ENCODE results near the gene CLASP1. TPM values are rescaled to one million over a fixed set of nuclear protein-coding genes. Genes with fewer than 3 reads are reported as not detected.
"Not testable (repeated sequence)": the region's sequence is repeated elsewhere in the genome, so short reads cannot be mapped to it uniquely, and the experiment has no call there.

CLASP1 gene
- polyA plus RNA-seq, 1 donor (not counting 4 experiments of a cell fraction or from before 2014, with no cell fraction given), result 16.7 TPM

DNA sequence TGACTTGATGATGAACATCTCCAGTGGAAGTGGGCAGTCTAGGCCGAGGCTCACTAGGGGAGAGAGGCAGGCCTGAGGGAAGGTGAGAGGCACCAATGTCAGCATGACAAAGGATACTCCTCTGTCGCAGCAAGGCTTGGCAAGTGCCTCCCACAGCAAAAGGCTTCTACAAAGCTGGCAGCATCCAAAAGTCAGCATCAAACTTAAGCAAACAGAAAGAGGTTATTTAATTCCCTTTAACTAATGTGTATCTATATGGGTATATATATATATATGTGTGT, 45.8 kb upstream of the CLASP1 start:
- H3K4me2 ChIP-seq (ENCODE audit: control insufficient read depth, extremely low read depth, insufficient read depth, low read depth, low read length), result no peak overlapping the region
- no peaks in the 10 kb centered on the region for H3K27me3 ChIP-seq (ENCODE audit: control insufficient read depth, extremely low read depth, insufficient read depth, low read length)
- H3K4me1 ChIP-seq (ENCODE audit: control insufficient read depth, extremely low read depth, insufficient read depth, low read length), result peaks cover 26% of the 10 kb centered on the region
- H3K4me3 ChIP-seq (ENCODE audit: control insufficient read depth in 2 of 3, extremely low read depth in 1 of 3, insufficient read depth in 2 of 3, low read depth in 1 of 3, low read length in 3 of 3), result no peak overlapping the region
- no peaks in the 10 kb centered on the region for H3K9me3 ChIP-seq (ENCODE audit: control insufficient read depth, low read depth, low read length)
- H3K9ac ChIP-seq (ENCODE audit: control insufficient read depth, extremely low read depth, insufficient read depth, low read length), result no peak overlapping the region
- no peaks in the 10 kb centered on the region for H3K36me3 ChIP-seq (ENCODE audit: control insufficient read depth in 2 of 2, extremely low read depth in 1 of 2, insufficient read depth in 2 of 2, low read length in 2 of 2)
- no peaks in the 10 kb centered on the region for H4K20me1 ChIP-seq (ENCODE audit: control insufficient read depth, extremely low read depth, insufficient read depth, low read length)
- TF ChIP-seq EZH2 (IDR thresholded peaks at IDR 0.05; ENCODE audit: low read length), result no peak
- TF ChIP-seq, protein P1, sequence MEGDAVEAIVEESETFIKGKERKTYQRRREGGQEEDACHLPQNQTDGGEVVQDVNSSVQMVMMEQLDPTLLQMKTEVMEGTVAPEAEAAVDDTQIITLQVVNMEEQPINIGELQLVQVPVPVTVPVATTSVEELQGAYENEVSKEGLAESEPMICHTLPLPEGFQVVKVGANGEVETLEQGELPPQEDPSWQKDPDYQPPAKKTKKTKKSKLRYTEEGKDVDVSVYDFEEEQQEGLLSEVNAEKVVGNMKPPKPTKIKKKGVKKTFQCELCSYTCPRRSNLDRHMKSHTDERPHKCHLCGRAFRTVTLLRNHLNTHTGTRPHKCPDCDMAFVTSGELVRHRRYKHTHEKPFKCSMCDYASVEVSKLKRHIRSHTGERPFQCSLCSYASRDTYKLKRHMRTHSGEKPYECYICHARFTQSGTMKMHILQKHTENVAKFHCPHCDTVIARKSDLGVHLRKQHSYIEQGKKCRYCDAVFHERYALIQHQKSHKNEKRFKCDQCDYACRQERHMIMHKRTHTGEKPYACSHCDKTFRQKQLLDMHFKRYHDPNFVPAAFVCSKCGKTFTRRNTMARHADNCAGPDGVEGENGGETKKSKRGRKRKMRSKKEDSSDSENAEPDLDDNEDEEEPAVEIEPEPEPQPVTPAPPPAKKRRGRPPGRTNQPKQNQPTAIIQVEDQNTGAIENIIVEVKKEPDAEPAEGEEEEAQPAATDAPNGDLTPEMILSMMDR (optimal IDR thresholded peaks at IDR 0.05 in 1 of 3, IDR thresholded peaks at IDR 0.05 in 1 of 3, conservative IDR thresholded peaks at IDR 0.05 in 1 of 3; ENCODE audit: extremely low read depth in 1 of 3, insufficient read depth in 2 of 3, low read length in 3 of 3), result no peak
- no peaks in the 10 kb centered on the region for H3K79me2 ChIP-seq (ENCODE audit: control insufficient read depth, insufficient read depth, low read length)
- no peak overlapping the region for H2AFZ ChIP-seq (ENCODE audit: control insufficient read depth, low read length)
- H3K9me1 ChIP-seq (ENCODE audit: control insufficient read depth, extremely low read depth, insufficient read depth, low read length), result no peaks in the 10 kb centered on the region
- dilution Hi-C loops (cut with MboI; ENCODE audit: extremely low pct_ligation_motif_present, low sequenced_read_pairs), result no loop called here
- DNase-seq (ENCODE audit: low read depth, low spot score) (no peak), FAIRE-seq (no peak)
- no peak overlapping the region for H3K27ac ChIP-seq (ENCODE audit: control insufficient read depth, insufficient read depth, low read length)

DNA sequence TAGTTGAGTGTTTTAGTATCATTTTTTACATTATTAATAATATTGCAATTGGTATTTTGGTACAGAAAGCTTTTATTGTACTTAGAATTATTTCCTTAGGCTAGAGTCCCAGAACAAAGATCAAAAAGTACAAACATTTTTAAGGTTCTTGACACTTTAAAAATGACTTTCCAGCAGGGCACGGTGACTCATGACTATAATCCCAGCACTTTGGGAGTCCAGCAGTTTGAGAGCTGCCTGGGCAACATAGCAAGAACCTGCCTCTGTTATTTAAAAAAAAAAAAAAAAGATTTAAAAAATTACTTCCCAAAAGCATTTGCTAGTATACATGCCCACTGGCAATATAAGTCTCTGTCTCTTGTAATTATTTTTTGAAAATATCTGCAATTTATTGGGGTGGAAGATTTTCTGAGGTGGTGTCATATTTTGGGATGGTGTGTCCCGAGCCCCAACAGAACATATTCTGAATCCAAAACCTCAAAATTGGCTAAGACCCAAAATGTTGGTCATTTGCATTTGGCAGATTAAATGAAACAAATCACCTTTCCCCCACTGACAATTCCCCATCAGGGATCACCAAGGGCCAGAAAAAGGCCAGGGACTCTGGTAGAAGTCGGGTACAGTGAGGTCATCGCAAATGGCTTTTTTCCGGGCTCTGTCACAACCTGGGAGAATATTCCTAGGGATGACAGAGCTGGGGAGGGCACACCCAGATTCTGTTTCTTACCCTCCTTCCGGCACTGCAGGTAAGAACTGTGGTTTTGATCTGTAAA, 45.3 kb upstream of the CLASP1 start:
- Histone ChIP-seq H3K4me3 (ENCODE audit: control insufficient read depth in 2 of 3, extremely low read depth in 1 of 3, insufficient read depth in 2 of 3, low read depth in 1 of 3, low read length in 3 of 3) (no peak overlapping the region), H3K4me2 (ENCODE audit: control insufficient read depth, extremely low read depth, insufficient read depth, low read depth, low read length) (no peak overlapping the region), H3K27ac (ENCODE audit: control insufficient read depth, insufficient read depth, low read length) (no peak overlapping the region), H3K79me2 (ENCODE audit: control insufficient read depth, insufficient read depth, low read length) (no peaks in the 10 kb centered on the region), H3K9me3 (ENCODE audit: control insufficient read depth, low read depth, low read length) (no peaks in the 10 kb centered on the region), H4K20me1 (ENCODE audit: control insufficient read depth, extremely low read depth, insufficient read depth, low read length) (no peaks in the 10 kb centered on the region), H3K4me1 (ENCODE audit: control insufficient read depth, extremely low read depth, insufficient read depth, low read length) (peaks cover 21% of the 10 kb centered on the region), H3K27me3 (ENCODE audit: control insufficient read depth, extremely low read depth, insufficient read depth, low read length) (no peaks in the 10 kb centered on the region), H3K9me1 (ENCODE audit: control insufficient read depth, extremely low read depth, insufficient read depth, low read length) (no peaks in the 10 kb centered on the region), H3K9ac (ENCODE audit: control insufficient read depth, extremely low read depth, insufficient read depth, low read length) (no peak overlapping the region), H2AFZ (ENCODE audit: control insufficient read depth, low read length) (no peak overlapping the region), H3K36me3 (ENCODE audit: control insufficient read depth in 2 of 2, extremely low read depth in 1 of 2, insufficient read depth in 2 of 2, low read length in 2 of 2) (no peaks in the 10 kb centered on the region)
- no peak for FAIRE-seq
- DNase-seq (ENCODE audit: low read depth, low spot score), result no peak
- TF ChIP-seq, protein P1 (optimal IDR thresholded peaks at IDR 0.05 in 1 of 3, IDR thresholded peaks at IDR 0.05 in 1 of 3, conservative IDR thresholded peaks at IDR 0.05 in 1 of 3; ENCODE audit: extremely low read depth in 1 of 3, insufficient read depth in 2 of 3, low read length in 3 of 3), result no peak
- no peak for TF ChIP-seq EZH2 (IDR thresholded peaks at IDR 0.05; ENCODE audit: low read length)
- dilution Hi-C loops (cut with MboI; ENCODE audit: extremely low pct_ligation_motif_present, low sequenced_read_pairs), result no loop called here

DNA sequence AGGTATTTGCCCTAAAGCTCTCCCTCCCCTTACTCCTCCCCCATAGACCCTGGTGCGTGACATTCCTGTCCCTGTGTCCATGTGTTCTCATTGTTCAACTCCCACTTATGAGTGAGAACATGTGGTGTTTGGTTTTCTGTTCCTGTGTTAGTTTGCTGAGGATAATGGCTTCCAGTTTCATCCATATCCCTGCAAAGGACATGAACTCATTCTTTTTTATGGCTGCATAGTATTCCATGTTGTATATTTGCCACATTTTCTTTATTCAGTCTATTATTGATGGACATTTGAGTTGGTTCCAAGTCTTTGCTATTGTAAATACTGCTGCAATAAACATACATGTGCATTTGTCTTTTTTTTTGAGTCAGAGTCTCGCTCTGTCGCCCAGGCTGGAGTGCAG, 41.3 kb upstream of the CLASP1 start:
- H3K9ac ChIP-seq (ENCODE audit: control insufficient read depth, extremely low read depth, insufficient read depth, low read length); H3K9me3 ChIP-seq (ENCODE audit: control insufficient read depth, low read depth, low read length); H3K36me3 ChIP-seq (ENCODE audit: control insufficient read depth in 2 of 2, extremely low read depth in 1 of 2, insufficient read depth in 2 of 2, low read length in 2 of 2); H3K4me2 ChIP-seq (ENCODE audit: control insufficient read depth, extremely low read depth, insufficient read depth, low read depth, low read length); H3K27ac ChIP-seq (ENCODE audit: control insufficient read depth, insufficient read depth, low read length); H2AFZ ChIP-seq (ENCODE audit: control insufficient read depth, low read length); H3K4me3 ChIP-seq (ENCODE audit: control insufficient read depth in 2 of 3, extremely low read depth in 1 of 3, insufficient read depth in 2 of 3, low read depth in 1 of 3, low read length in 3 of 3); H4K20me1 ChIP-seq (ENCODE audit: control insufficient read depth, extremely low read depth, insufficient read depth, low read length); DNase-seq (ENCODE audit: low read depth, low spot score); FAIRE-seq; H3K4me1 ChIP-seq (ENCODE audit: control insufficient read depth, extremely low read depth, insufficient read depth, low read length); H3K9me1 ChIP-seq (ENCODE audit: control insufficient read depth, extremely low read depth, insufficient read depth, low read length); dilution Hi-C loops (cut with MboI; ENCODE audit: extremely low pct_ligation_motif_present, low sequenced_read_pairs); H3K27me3 ChIP-seq (ENCODE audit: control insufficient read depth, extremely low read depth, insufficient read depth, low read length); H3K79me2 ChIP-seq (ENCODE audit: control insufficient read depth, insufficient read depth, low read length): not testable (repeated sequence)

Measured in keratinocyte (primary cell).